ENCODE data around the gene FAM240A.

FAM240A gene

DNA sequence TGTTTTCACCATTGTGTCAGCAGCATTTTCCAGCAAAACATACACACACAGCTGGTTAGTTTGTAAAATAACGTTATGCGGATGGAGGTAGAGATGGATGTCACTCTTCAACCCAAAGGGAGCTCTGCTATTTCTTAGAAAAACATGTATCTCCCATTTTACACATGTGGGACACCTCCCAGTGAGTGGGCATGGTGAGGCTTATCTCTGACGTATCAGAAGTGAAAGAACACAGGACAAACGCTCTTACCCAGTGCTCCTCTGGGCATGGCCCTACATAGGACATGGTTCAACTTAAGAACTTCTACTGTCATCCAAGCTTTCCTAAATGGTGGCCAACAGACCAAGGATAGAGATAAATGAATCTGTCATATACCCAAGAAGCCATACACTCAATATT, 2.1 kb downstream of the FAM240A start:
- ATAC-seq = no peak
- TF ChIP-seq RARB (CRISPR knock-in tag; IDR thresholded peaks at IDR 0.05) (no peak), ZFP3 (CRISPR knock-in tag; IDR thresholded peaks at IDR 0.05) (no peak), CSDC2 (CRISPR knock-in tag; IDR thresholded peaks at IDR 0.05) (no peak), ARNTL (CRISPR knock-in tag; IDR thresholded peaks at IDR 0.05; ENCODE audit: borderline replicate concordance, low read depth) (no peak), PPARA (CRISPR knock-in tag; IDR thresholded peaks at IDR 0.05; ENCODE audit: borderline replicate concordance) (no peak), ESRRG (CRISPR knock-in tag; IDR thresholded peaks at IDR 0.05) (no peak), ZNF70 (CRISPR knock-in tag; IDR thresholded peaks at IDR 0.05) (no peak), CREB5 (CRISPR knock-in tag; IDR thresholded peaks at IDR 0.05; ENCODE audit: low read depth) (no peak), PATZ1 (CRISPR knock-in tag; IDR thresholded peaks at IDR 0.05; ENCODE audit: borderline replicate concordance) (no peak), TOX (CRISPR knock-in tag; IDR thresholded peaks at IDR 0.05; ENCODE audit: borderline replicate concordance) (no peak), OSR1 (CRISPR knock-in tag; IDR thresholded peaks at IDR 0.05) (no peak), ZC3H10 (CRISPR knock-in tag; IDR thresholded peaks at IDR 0.05) (no peak), ISL1 (CRISPR knock-in tag; IDR thresholded peaks at IDR 0.05) (no peak), GLIS3 (CRISPR knock-in tag; IDR thresholded peaks at IDR 0.05) (no peak)

- ATAC-seq = no peak
- TF ChIP-seq, protein P1, sequence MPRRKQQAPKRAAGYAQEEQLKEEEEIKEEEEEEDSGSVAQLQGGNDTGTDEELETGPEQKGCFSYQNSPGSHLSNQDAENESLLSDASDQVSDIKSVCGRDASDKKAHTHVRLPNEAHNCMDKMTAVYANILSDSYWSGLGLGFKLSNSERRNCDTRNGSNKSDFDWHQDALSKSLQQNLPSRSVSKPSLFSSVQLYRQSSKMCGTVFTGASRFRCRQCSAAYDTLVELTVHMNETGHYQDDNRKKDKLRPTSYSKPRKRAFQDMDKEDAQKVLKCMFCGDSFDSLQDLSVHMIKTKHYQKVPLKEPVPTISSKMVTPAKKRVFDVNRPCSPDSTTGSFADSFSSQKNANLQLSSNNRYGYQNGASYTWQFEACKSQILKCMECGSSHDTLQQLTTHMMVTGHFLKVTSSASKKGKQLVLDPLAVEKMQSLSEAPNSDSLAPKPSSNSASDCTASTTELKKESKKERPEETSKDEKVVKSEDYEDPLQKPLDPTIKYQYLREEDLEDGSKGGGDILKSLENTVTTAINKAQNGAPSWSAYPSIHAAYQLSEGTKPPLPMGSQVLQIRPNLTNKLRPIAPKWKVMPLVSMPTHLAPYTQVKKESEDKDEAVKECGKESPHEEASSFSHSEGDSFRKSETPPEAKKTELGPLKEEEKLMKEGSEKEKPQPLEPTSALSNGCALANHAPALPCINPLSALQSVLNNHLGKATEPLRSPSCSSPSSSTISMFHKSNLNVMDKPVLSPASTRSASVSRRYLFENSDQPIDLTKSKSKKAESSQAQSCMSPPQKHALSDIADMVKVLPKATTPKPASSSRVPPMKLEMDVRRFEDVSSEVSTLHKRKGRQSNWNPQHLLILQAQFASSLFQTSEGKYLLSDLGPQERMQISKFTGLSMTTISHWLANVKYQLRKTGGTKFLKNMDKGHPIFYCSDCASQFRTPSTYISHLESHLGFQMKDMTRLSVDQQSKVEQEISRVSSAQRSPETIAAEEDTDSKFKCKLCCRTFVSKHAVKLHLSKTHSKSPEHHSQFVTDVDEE (CRISPR knock-in tag; IDR thresholded peaks at IDR 0.05) = no peak
- TF ChIP-seq POU6F1 (CRISPR knock-in tag; IDR thresholded peaks at IDR 0.05; ENCODE audit: borderline replicate concordance, low read depth) (no peak), RARB (CRISPR knock-in tag; IDR thresholded peaks at IDR 0.05) (no peak), ZC3H10 (CRISPR knock-in tag; IDR thresholded peaks at IDR 0.05) (no peak), PPARA (CRISPR knock-in tag; IDR thresholded peaks at IDR 0.05; ENCODE audit: borderline replicate concordance) (no peak), ZNF70 (CRISPR knock-in tag; IDR thresholded peaks at IDR 0.05) (no peak), GLIS3 (CRISPR knock-in tag; IDR thresholded peaks at IDR 0.05) (no peak), ZNF8 (CRISPR knock-in tag; IDR thresholded peaks at IDR 0.05) (no peak)
Observed at GRCh38 chr3:46615050-46615775, 2.9 kb downstream of the FAM240A start.

- no peak for TF ChIP-seq ZC3H10 (CRISPR knock-in tag; IDR thresholded peaks at IDR 0.05)
- TF ChIP-seq CREB5 (CRISPR knock-in tag; IDR thresholded peaks at IDR 0.05; ENCODE audit: low read depth) = no peak
- TF ChIP-seq GLIS3 (CRISPR knock-in tag; IDR thresholded peaks at IDR 0.05) = no peak
- no peak for TF ChIP-seq ARNTL (CRISPR knock-in tag; IDR thresholded peaks at IDR 0.05; ENCODE audit: borderline replicate concordance, low read depth)
- no peak for TF ChIP-seq ISL1 (CRISPR knock-in tag; IDR thresholded peaks at IDR 0.05)
- TF ChIP-seq OSR1 (CRISPR knock-in tag; IDR thresholded peaks at IDR 0.05) = no peak
- no peak for ATAC-seq
Observed at GRCh38 chr3:46615976-46616375, 3.7 kb downstream of the FAM240A start.

DNA sequence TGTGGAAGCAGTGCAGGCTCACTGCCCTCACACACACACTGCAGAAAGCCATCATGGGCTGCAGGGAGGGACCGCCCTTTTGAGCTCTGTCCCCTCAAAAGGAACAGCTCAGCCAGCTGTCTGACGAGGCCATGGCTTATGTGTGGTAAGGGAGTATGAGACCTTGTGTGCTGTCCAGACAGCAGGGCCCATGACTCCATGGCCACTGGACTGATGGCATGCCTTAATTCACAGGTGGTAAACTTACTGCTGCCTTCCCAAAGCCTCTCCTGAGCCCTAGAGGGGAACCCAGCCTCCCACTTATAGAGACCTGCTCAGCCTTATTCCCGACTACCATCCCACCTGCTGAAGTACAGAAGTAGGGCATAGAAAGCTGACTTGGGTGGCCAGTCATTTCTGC, 5.6 kb downstream of the FAM240A start:
- no peak for ATAC-seq
- TF ChIP-seq ESRRG (CRISPR knock-in tag; IDR thresholded peaks at IDR 0.05) (no peak), OSR1 (CRISPR knock-in tag; IDR thresholded peaks at IDR 0.05) (no peak), SNAI2 (CRISPR knock-in tag; IDR thresholded peaks at IDR 0.05) (no peak), ZNF565 (CRISPR knock-in tag; conservative IDR thresholded peaks at IDR 0.05; ENCODE audit: low read depth) (no peak), ZFP3 (CRISPR knock-in tag; IDR thresholded peaks at IDR 0.05) (no peak), ZNF70 (CRISPR knock-in tag; IDR thresholded peaks at IDR 0.05) (no peak), BACH2 (CRISPR knock-in tag; IDR thresholded peaks at IDR 0.05; ENCODE audit: borderline replicate concordance) (no peak), CSRNP3 (CRISPR knock-in tag; IDR thresholded peaks at IDR 0.05) (no peak), CREB5 (CRISPR knock-in tag; IDR thresholded peaks at IDR 0.05; ENCODE audit: low read depth) (no peak), RARB (CRISPR knock-in tag; IDR thresholded peaks at IDR 0.05) (no peak)
